Subcutaneous abdominal adipose tissue (tissue), 5 donors: ENCODE results near the gene TRIM43B.
"Not testable (repeated sequence)": the region's sequence is repeated elsewhere in the genome, so short reads cannot be mapped to it uniquely, and the experiment has no call there.

Experiments
- H3K27ac ChIP-seq: one replicate; pipeline ENCODE4 v1.7.0; 2013; ENCODE audit warnings: low read depth, mild to moderate bottlenecking, inconsistent platforms, low read length, moderate library complexity
- H3K27me3 ChIP-seq, 5 donors: one replicate each; pipeline ENCODE4 v1.7.0; 2013; ENCODE audit warnings: low read length in 5 of 5, inconsistent platforms in 1 of 5; ENCODE audit not compliant: control insufficient read depth in 5 of 5, insufficient read depth in 4 of 5
- H3K36me3 ChIP-seq, 5 donors: one replicate each; pipeline ENCODE4 v1.7.0; 2013; ENCODE audit warnings: low read length in 5 of 5; ENCODE audit not compliant: control insufficient read depth in 5 of 5, insufficient read depth in 5 of 5
- H3K4me1 ChIP-seq, 5 donors: one replicate each; pipeline ENCODE4 v1.7.0; 2013; ENCODE audit warnings: low read length in 5 of 5, mild to moderate bottlenecking in 3 of 5, moderate library complexity in 1 of 5; ENCODE audit not compliant: control insufficient read depth in 5 of 5, insufficient read depth in 5 of 5
- H3K4me3 ChIP-seq, 5 donors: one replicate each; pipeline ENCODE4 v1.7.0; 2013; ENCODE audit warnings: low read length in 5 of 5, low read depth in 1 of 5
- H3K9ac ChIP-seq, 5 donors: one replicate each; pipeline ENCODE4 v1.7.0; 2013; ENCODE audit warnings: low read length in 5 of 5, mild to moderate bottlenecking in 4 of 5, moderate library complexity in 3 of 5
- H3K9me3 ChIP-seq, 5 donors: one replicate each; pipeline ENCODE4 v1.7.0; 2013; ENCODE audit warnings: low read length in 5 of 5; ENCODE audit not compliant: control insufficient read depth in 5 of 5
- donor health status: healthy.
- donor health status: healthy.
- donor health status: healthy.
- donor health status: healthy.
- donor health status: healthy.

The TRIM43B gene

GRCh38 chr2:95505222-95505621 is 20.7 kb upstream of the TRIM43B start:
- Histone ChIP-seq H3K4me3 (no peak overlapping the region), H3K9me3 (no peaks in the 10 kb centered on the region), H3K27ac (no peak overlapping the region), H3K4me1 (no peaks in the 10 kb centered on the region), H3K36me3 (no peaks in the 10 kb centered on the region), H3K27me3 (no peaks in the 10 kb centered on the region), H3K9ac (no peak overlapping the region)

GRCh38 chr2:95500854-95501253 is 16.3 kb upstream of the TRIM43B start:
- Histone ChIP-seq H3K9me3 (no peaks in the 10 kb centered on the region), H3K4me3 (no peak overlapping the region), H3K9ac (no peak overlapping the region), H3K27ac (no peak overlapping the region), H3K36me3 (no peaks in the 10 kb centered on the region), H3K27me3 (no peaks in the 10 kb centered on the region), H3K4me1 (no peaks in the 10 kb centered on the region)

GRCh38 chr2:95492076-95492475 is 7.5 kb upstream of the TRIM43B start:
- H3K27ac ChIP-seq, H3K4me3 ChIP-seq, H3K36me3 ChIP-seq: not testable (repeated sequence)

GRCh38 chr2:95475025-95475424 is 9.5 kb downstream of the TRIM43B start:
- not testable (repeated sequence) for H3K36me3 ChIP-seq, H3K9ac ChIP-seq, H3K27me3 ChIP-seq, H3K4me3 ChIP-seq, H3K27ac ChIP-seq, H3K9me3 ChIP-seq, H3K4me1 ChIP-seq

More at GRCh38 chr2:95492076-95492475, 7.5 kb upstream of the TRIM43B start:
- not testable (repeated sequence) for H3K4me1 ChIP-seq, H3K27me3 ChIP-seq, H3K9ac ChIP-seq, H3K9me3 ChIP-seq

GRCh38 chr2:95467984-95468383 is 16.6 kb downstream of the TRIM43B start:
- H3K27me3 ChIP-seq, H3K4me1 ChIP-seq, H3K36me3 ChIP-seq, H3K9me3 ChIP-seq, H3K9ac ChIP-seq, H3K27ac ChIP-seq, H3K4me3 ChIP-seq: not testable (repeated sequence)

GRCh38 chr2:95466572-95466971 is 18.0 kb downstream of the TRIM43B start:
- not testable (repeated sequence) for H3K4me1 ChIP-seq, H3K27me3 ChIP-seq, H3K27ac ChIP-seq, H3K36me3 ChIP-seq, H3K9ac ChIP-seq, H3K4me3 ChIP-seq, H3K9me3 ChIP-seq

- H3K4me3 ChIP-seq, H3K36me3 ChIP-seq, H3K4me1 ChIP-seq, H3K27me3 ChIP-seq, H3K9ac ChIP-seq, H3K27ac ChIP-seq, H3K9me3 ChIP-seq: not testable (repeated sequence)
Observed at GRCh38 chr2:95463292-95463691, 21.3 kb downstream of the TRIM43B start.

GRCh38 chr2:95445317-95445716 is 39.2 kb downstream of the TRIM43B start:
- H3K27me3 ChIP-seq, result not testable (repeated sequence)

GRCh38 chr2:95442474-95443099 is 42.0 kb downstream of the TRIM43B start:
- not testable (repeated sequence) for H3K9me3 ChIP-seq, H3K4me1 ChIP-seq, H3K9ac ChIP-seq, H3K27ac ChIP-seq, H3K36me3 ChIP-seq, H3K4me3 ChIP-seq, H3K27me3 ChIP-seq

More at GRCh38 chr2:95445317-95445716, 39.2 kb downstream of the TRIM43B start:
- not testable (repeated sequence) for H3K9me3 ChIP-seq, H3K27ac ChIP-seq, H3K4me1 ChIP-seq, H3K4me3 ChIP-seq, H3K9ac ChIP-seq, H3K36me3 ChIP-seq

- not testable (repeated sequence) for H3K9me3 ChIP-seq, H3K9ac ChIP-seq, H3K27me3 ChIP-seq, H3K4me1 ChIP-seq, H3K4me3 ChIP-seq, H3K27ac ChIP-seq, H3K36me3 ChIP-seq
Observed at GRCh38 chr2:95435872-95436209, 48.7 kb downstream of the TRIM43B start.
